Stimulated activated CD4-positive, alpha-beta T cell treated with anti-CD3 and anti-CD28 coated beads, Interleukin-4, amount 100 ng/mL, for 24 hours (primary cell): ENCODE results near the gene RCOR1.
A peak's percentile ranks its signal among the peaks of the same experiment; 100 is the strongest.
"Not testable (repeated sequence)": the region's sequence is repeated elsewhere in the genome, so short reads cannot be mapped to it uniquely, and the experiment has no call there.

Source experiments
- DNase-seq: peaks from one replicate; pipeline ENCODE4 v3.0.0-alpha.2; 2020

Gene RCOR1

GRCh38 chr14:102754370-102755262, 162.2 kb downstream of the RCOR1 start:
- DNase-seq: no peak

- DNase-seq: no peak
These were observed 165.2 kb downstream of the RCOR1 start for GRCh38 chr14:102757646-102758045.

- no peak for DNase-seq
These were observed 165.6 kb downstream of the RCOR1 start for GRCh38 chr14:102758087-102758486.

GRCh38 chr14:102759456-102760187, 167.2 kb downstream of the RCOR1 start:
- DNase-seq: no peak

GRCh38 chr14:102760496-102761193, 168.2 kb downstream of the RCOR1 start:
- no peak for DNase-seq

GRCh38 chr14:102761206-102761605, 168.8 kb downstream of the RCOR1 start:
- DNase-seq: no peak

GRCh38 chr14:102764220-102764671, 171.8 kb downstream of the RCOR1 start:
- DNase-seq: no peak

- not testable (repeated sequence) for DNase-seq
These were observed 173.3 kb downstream of the RCOR1 start for GRCh38 chr14:102765770-102766169.

- no peak for DNase-seq
These were observed 176.0 kb downstream of the RCOR1 start for GRCh38 chr14:102768223-102769048.

GRCh38 chr14:102769049-102769327, 176.5 kb downstream of the RCOR1 start:
- DNase-seq: no peak

- no peak for DNase-seq
These were observed 178.0 kb downstream of the RCOR1 start for GRCh38 chr14:102770147-102771123.

GRCh38 chr14:102771144-102771543, 178.7 kb downstream of the RCOR1 start:
- DNase-seq: no peak

GRCh38 chr14:102772781-102773570, 180.5 kb downstream of the RCOR1 start:
- no peak for DNase-seq

GRCh38 chr14:102774391-102775153, 182.1 kb downstream of the RCOR1 start:
- peak; percentile 65 for DNase-seq

GRCh38 chr14:102775855-102776760, 183.7 kb downstream of the RCOR1 start:
- DNase-seq: no peak

GRCh38 chr14:102776761-102777710, 184.6 kb downstream of the RCOR1 start, which contains the start of gene TRAF3:
Gene TRAF3, plus strand, starts transcription at chr14:102777449. Its CDS starts 92,753 bp downstream, at chr14:102870202.
- DNase-seq: peak; percentile 82

- no peak for DNase-seq
These were observed 185.4 kb downstream of the RCOR1 start for GRCh38 chr14:102777711-102778337.
